ENCODE measurements around the gene PTPRD. TPM values are rescaled to one million over a fixed set of nuclear protein-coding genes. Genes with fewer than 3 reads are reported as not detected.

PTPRD gene
- total and polyA plus RNA-seq, 2 of the 4 experiments (the other 2 are of a cell fraction) = 0.07 to 0.18 TPM

- no peak overlapping the region for H3K9ac ChIP-seq (ENCODE audit: low read depth, low read length)
- H2AFZ ChIP-seq (replicated peaks; ENCODE audit: low read length, poor library complexity) = no peak overlapping the region
- no peak overlapping the region for H3K4ac ChIP-seq (ENCODE audit: low read depth, low read length)
- H2AK5ac ChIP-seq (ENCODE audit: low read depth, low read length) = no peak overlapping the region
- H4K91ac ChIP-seq (ENCODE audit: insufficient read depth, low read depth, low read length) = no peak overlapping the region
- no TSS peak for BruUV-seq (replicated peaks)
- no peaks in the 10 kb centered on the region for H3K4me1 ChIP-seq (ENCODE audit: control insufficient read depth, insufficient read depth, low read length)
- no peak overlapping the region for H4K8ac ChIP-seq (ENCODE audit: low read depth in 2 of 2, low read length in 2 of 2)
- H3K18ac ChIP-seq (ENCODE audit: low read depth, low read length) = no peak overlapping the region
- no peak overlapping the region for H3K4me2 ChIP-seq (ENCODE audit: low read depth, low read length)
- dilution Hi-C loops (cut with HindIII; ENCODE audit: low sequenced_read_pairs, unreplicated experiment) (no loop called here), in situ Hi-C loops (cut with MboI; ENCODE audit: low sequenced_read_pairs) (no loop called here), intact Hi-C loops (cut with micrococcal nuclease) (no loop called here)
- H2BK15ac ChIP-seq (ENCODE audit: low read depth, low read length) = no peak overlapping the region
- no peak overlapping the region for H3K27ac ChIP-seq (ENCODE audit: insufficient read depth, low read length)
- H2BK5ac ChIP-seq (ENCODE audit: low read depth, low read length, poor library complexity, severe bottlenecking) = no peak overlapping the region
- H3K36me3 ChIP-seq (ENCODE audit: control insufficient read depth, insufficient read depth, low read length) = no peaks in the 10 kb centered on the region
- TF ChIP-seq RCOR1 (IDR thresholded peaks at IDR 0.05; ENCODE audit: insufficient replicate concordance, low read length) (no peak), NFE2L2 (IDR thresholded peaks at IDR 0.05; ENCODE audit: low read depth, low read length) (no peak), CHD1 (IDR thresholded peaks at IDR 0.05; ENCODE audit: low read depth, low read length) (no peak), FOS (IDR thresholded peaks at IDR 0.05; ENCODE audit: low read depth, low read length) (no peak), RAD21 (IDR thresholded peaks at IDR 0.05; ENCODE audit: low read length) (no peak)
- no peak overlapping the region for H3K14ac ChIP-seq (replicated peaks; ENCODE audit: low read depth, low read length)
- POLR2A ChIA-PET (ENCODE audit: unreplicated experiment) = no interaction called here
- H3K9me3 ChIP-seq (ENCODE audit: control insufficient read depth, insufficient read depth, low read length) = no peaks in the 10 kb centered on the region
- H3K56ac ChIP-seq (ENCODE audit: extremely low read depth, insufficient read depth, low read length) = no peak overlapping the region
- no peak overlapping the region for H2BK120ac ChIP-seq (ENCODE audit: low read depth, low read length)
- no peak overlapping the region for H2BK20ac ChIP-seq (ENCODE audit: low read depth, low read length)
- H3K9me1 ChIP-seq (ENCODE audit: insufficient read depth, low read length) = no peaks in the 10 kb centered on the region
- DNase-seq = no peak
- H2AK9ac ChIP-seq (replicated peaks; ENCODE audit: low read depth, low read length, poor library complexity) = no peak overlapping the region
- H3K23ac ChIP-seq (ENCODE audit: low read depth, low read length) = no peak overlapping the region
- no peak overlapping the region for H4K5ac ChIP-seq (ENCODE audit: low read depth, low read length)
- no peaks in the 10 kb centered on the region for H3K27me3 ChIP-seq (ENCODE audit: control insufficient read depth, insufficient read depth, low read length)
- H3K4me3 ChIP-seq (ENCODE audit: insufficient read depth, low read depth, low read length) = no peak overlapping the region
- no peaks in the 10 kb centered on the region for H3K79me1 ChIP-seq (ENCODE audit: low read depth in 1 of 2, low read length in 2 of 2)
- CTCF ChIA-PET = no interaction called here
- ATAC-seq (ENCODE audit: low read depth) = no peak
- H4K20me1 ChIP-seq (ENCODE audit: insufficient read depth, low read length) = no peaks in the 10 kb centered on the region
Measured at GRCh38 chr9:10272830-10273229, 340.0 kb downstream of the PTPRD start.
